PC-3 (cell line): ENCODE measurements around the gene TRIM66. TPM values are rescaled to one million over a fixed set of nuclear protein-coding genes. Genes with fewer than 3 reads are reported as not detected.
"Not testable (repeated sequence)": the region's sequence is repeated elsewhere in the genome, so short reads cannot be mapped to it uniquely, and the experiment has no call there.

Experiments used
- ATAC-seq: fragments of 200-7000 bp; cut with Tn5 transposase; 2 replicates; pipeline ENCODE4 v1.9.1; 2020; ENCODE audit warnings: mild to moderate bottlenecking, moderate library complexity
- BruUV-seq: library from RNA; stranded (reverse); fragments of 400-500 nt; replicated peaks from 2 replicates; lab custom pipeline; 2021; lab: Mats Ljungman, UMichigan
- CTCF ChIA-PET: fragments of 300-600 bp; sonication (Branson Sonifier 250); formaldehyde crosslinking; loops from one replicate; lab custom pipeline; 2022; ENCODE audit warnings: antibody characterized with exemption; lab: Charles Lee
- POLR2A ChIA-PET: fragments of 300-600 bp; sonication (Branson Sonifier 250); formaldehyde crosslinking; loops from one replicate; lab custom pipeline; 2022; ENCODE audit warnings: antibody characterized with exemption; ENCODE audit not compliant: unreplicated experiment; lab: Charles Lee
- DNase-seq: peaks from one replicate; pipeline ENCODE4 v3.0.0-alpha.2; 2015
- H2AFZ ChIP-seq: fragments of 300-600 bp; sonication (generic); 2 replicates; pipeline ENCODE4 v1.6.0; 2016; ENCODE audit warnings: antibody characterized with exemption, low read length
- H3F3A ChIP-seq: fragments of 300-600 bp; sonication (generic); one replicate; pipeline ENCODE4 v1.6.0; 2017; ENCODE audit warnings: antibody characterized with exemption, low read length, control low read depth, mild to moderate bottlenecking; ENCODE audit not compliant: unreplicated experiment
- H3K27ac ChIP-seq: fragments of 300-600 bp; sonication (generic); 2 replicates; pipeline ENCODE4 v1.5.1; 2016; ENCODE audit warnings: mild to moderate bottlenecking, low read length
- H3K27me3 ChIP-seq: fragments of 300-600 bp; sonication (generic); 2 replicates; pipeline ENCODE4 v1.6.1; 2016; ENCODE audit warnings: low read length, mixed read lengths
- H3K36me3 ChIP-seq: fragments of 300-600 bp; sonication (generic); 2 replicates; pipeline ENCODE4 v1.6.1; 2016; ENCODE audit warnings: low read depth, mixed run types, low read length, mixed read lengths
- H3K4me1 ChIP-seq: fragments of 300-600 bp; sonication (generic); 2 replicates; pipeline ENCODE4 v1.5.1; 2016; ENCODE audit warnings: low read length; ENCODE audit not compliant: insufficient read depth
- H3K4me2 ChIP-seq: fragments of 300-600 bp; sonication (generic); 2 replicates; pipeline ENCODE4 v1.6.0; 2016; ENCODE audit warnings: low read length
- H3K4me3 ChIP-seq: fragments of 300-600 bp; sonication (generic); 2 replicates; pipeline ENCODE4 v1.5.1; 2016; ENCODE audit warnings: mild to moderate bottlenecking, low read length, mixed read lengths
- H3K79me2 ChIP-seq: fragments of 300-600 bp; sonication (generic); 2 replicates; pipeline ENCODE4 v1.6.1; 2017; ENCODE audit warnings: low read length, mixed read lengths
- H3K9ac ChIP-seq: fragments of 300-600 bp; sonication (generic); 2 replicates; pipeline ENCODE4 v1.6.0; 2016; ENCODE audit warnings: mild to moderate bottlenecking, low read length
- H3K9me2 ChIP-seq: fragments of 300-600 bp; sonication (generic); replicated peaks from 2 replicates; pipeline ENCODE4 v1.6.1; 2016; ENCODE audit warnings: mixed run types, low read length, mixed read lengths
- H3K9me3 ChIP-seq: fragments of 300-600 bp; sonication (generic); 2 replicates; pipeline ENCODE4 v1.6.1; 2016; ENCODE audit warnings: low read length, mixed read lengths
- H4K20me1 ChIP-seq: fragments of 300-600 bp; sonication (generic); 2 replicates; pipeline ENCODE4 v1.6.1; 2016; ENCODE audit warnings: low read length, mixed read lengths
- CTCF ChIP-seq: fragments of 300-600 bp; sonication (generic); conservative IDR thresholded peaks from 2 replicates; pipeline ENCODE4 v1.5.1; 2017; ENCODE audit warnings: antibody characterized with exemption, low read depth, mild to moderate bottlenecking, low read length
- EZH2 ChIP-seq: fragments of 300-600 bp; sonication (generic); IDR thresholded peaks from one replicate; pipeline ENCODE4 v1.6.1; 2017; ENCODE audit warnings: antibody characterized with exemption, mild to moderate bottlenecking, low read length; ENCODE audit not compliant: unreplicated experiment
- EZH2phosphoT487 ChIP-seq: fragments of 300-600 bp; sonication (generic); IDR thresholded peaks from 2 replicates; pipeline ENCODE4 v1.6.1; 2018; ENCODE audit warnings: mild to moderate bottlenecking, antibody characterized with exemption, low read length, borderline replicate concordance
- intact Hi-C: fragments of 100-400 bp; cut with micrococcal nuclease; formaldehyde crosslinking; loops from 2 replicates; pipeline ENCODE4 v1.9.0; 2023
- total RNA-seq: library from RNA; depleted of rRNA; stranded (reverse); fragments of >200 nt; gene quantifications from 2 replicates; pipeline ENCODE4 v1.2.3, GENCODE V29; 2014

The TRIM66 gene
- total RNA-seq, 1 experiment from 2014 or later = 5.5 TPM

DNA sequence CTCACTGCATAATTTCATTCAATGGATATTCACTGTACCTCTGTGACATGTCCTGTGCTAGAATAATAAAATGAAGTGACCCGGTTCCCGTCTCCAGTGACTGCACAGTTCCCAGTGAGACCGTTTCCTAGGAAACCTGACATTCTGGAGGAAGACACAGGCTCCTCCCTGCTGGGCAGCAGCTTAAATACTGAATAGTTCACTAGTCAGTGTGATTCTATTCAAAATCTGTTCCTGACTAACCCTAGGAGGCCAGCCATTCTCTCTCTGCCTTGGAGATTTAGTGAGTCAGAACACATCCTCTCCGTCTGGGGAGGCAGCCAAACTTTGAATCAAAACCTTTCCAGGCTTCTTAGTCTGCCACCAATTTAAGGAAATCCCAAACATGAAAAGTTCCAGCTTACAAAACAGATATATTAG, 11.3 kb downstream of the TRIM66 start:
- ATAC-seq (peak; percentile 99), DNase-seq (peak; percentile 80)
- Histone ChIP-seq H4K20me1 (no peaks in the 10 kb centered on the region), H3K79me2 (no peaks in the 10 kb centered on the region), H3K9me3 (no peaks in the 10 kb centered on the region), H3K36me3 (0 out of 2 replicates have a peak, but pooled peaks cover 3% of the 10 kb centered on the region), H3K27me3 (no peaks in the 10 kb centered on the region), H3K9me2 (no peaks in the 10 kb centered on the region), H2AFZ (no peak overlapping the region), H3K9ac (0 out of 2 replicates have a peak overlapping the region, but pooled peaks have one; percentile 8), H3K4me2 (peak overlapping the region; percentile 32), H3K4me1 (peaks cover 18% of the 10 kb centered on the region), H3K27ac (peak overlapping the region; percentile 61), H3F3A (peaks cover 5% of the 10 kb centered on the region), H3K4me3 (no peak overlapping the region)
- ChIA-PET POLR2A (no interaction called here), CTCF (no interaction called here)
- intact Hi-C loops = no loop called here
- no TSS peak for BruUV-seq
- TF ChIP-seq CTCF = no peak

GRCh38 chr11:8670081-8670480, 12.4 kb downstream of the TRIM66 start:
- H3K27me3 ChIP-seq, H3K9me3 ChIP-seq, H3K9ac ChIP-seq, ATAC-seq, H3K27ac ChIP-seq, H3K4me3 ChIP-seq, intact Hi-C loops, H4K20me1 ChIP-seq, POLR2A ChIA-PET, H3K9me2 ChIP-seq, H3K79me2 ChIP-seq, DNase-seq, CTCF ChIA-PET, H3K36me3 ChIP-seq, H2AFZ ChIP-seq, BruUV-seq, H3K4me2 ChIP-seq, H3F3A ChIP-seq: not testable (repeated sequence)
- H3K4me1 ChIP-seq = peaks cover 18% of the 10 kb centered on the region

DNA sequence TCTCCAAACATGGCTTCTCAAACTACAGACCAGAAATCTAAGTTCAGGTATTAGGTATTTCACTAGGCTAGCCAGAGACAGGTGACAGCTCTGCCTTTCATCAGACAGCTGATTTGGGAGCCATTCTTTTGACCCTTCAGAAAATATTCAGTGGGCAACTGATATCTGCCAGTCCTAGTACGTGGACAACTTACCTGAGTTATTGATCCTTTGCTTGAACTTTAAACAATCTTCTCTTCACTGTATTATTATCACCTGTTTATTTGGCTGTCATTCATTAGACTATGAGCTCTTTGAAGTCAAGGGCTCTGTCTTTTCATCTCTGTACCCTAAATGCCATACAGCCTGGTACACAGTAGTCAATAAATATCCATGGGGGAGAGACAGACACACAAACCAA, 17.2 kb downstream of the TRIM66 start:
- Histone ChIP-seq H3K79me2 (no peaks in the 10 kb centered on the region), H3K9me2 (no peaks in the 10 kb centered on the region), H3K4me3 (no peak overlapping the region), H4K20me1 (no peaks in the 10 kb centered on the region), H3K27me3 (no peaks in the 10 kb centered on the region), H2AFZ (no peak overlapping the region), H3K27ac (no peak overlapping the region), H3K36me3 (no peaks in the 10 kb centered on the region), H3K4me1 (no peaks in the 10 kb centered on the region), H3F3A (no peaks in the 10 kb centered on the region), H3K9me3 (no peaks in the 10 kb centered on the region), H3K9ac (no peak overlapping the region), H3K4me2 (no peak overlapping the region)
- TF ChIP-seq EZH2 (no peak), EZH2phosphoT487 (no peak), CTCF (no peak)
- no peak for ATAC-seq
- DNase-seq = no peak
- intact Hi-C loops = no loop called here
- BruUV-seq = no TSS peak
- ChIA-PET POLR2A (no interaction called here), CTCF (no interaction called here)
